ENCODE results near the gene SLC36A3.
"Not testable (repeated sequence)": the region's sequence is repeated elsewhere in the genome, so short reads cannot be mapped to it uniquely, and the experiment has no call there.

DNA sequence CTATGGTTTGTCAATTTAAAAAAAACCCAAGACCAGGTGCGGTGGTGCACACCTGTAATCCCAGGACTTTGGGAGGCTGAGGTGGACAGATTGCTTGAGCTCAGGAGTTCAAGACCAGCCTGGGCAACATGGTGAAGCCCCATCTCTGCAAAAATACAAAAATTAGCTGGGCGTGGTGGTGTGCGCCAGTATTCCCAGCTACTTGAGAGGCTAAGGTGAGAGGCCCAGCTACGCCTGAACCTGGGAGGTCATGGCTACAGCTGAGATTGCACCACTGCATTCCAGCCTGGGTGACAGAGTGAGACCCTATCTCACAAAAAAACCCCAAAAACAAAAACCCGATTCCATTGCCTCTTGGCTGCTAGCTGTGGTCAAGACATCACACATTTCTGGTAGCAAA is 48.6 kb downstream of the SLC36A3 start:
- TF ChIP-seq, protein P1, sequence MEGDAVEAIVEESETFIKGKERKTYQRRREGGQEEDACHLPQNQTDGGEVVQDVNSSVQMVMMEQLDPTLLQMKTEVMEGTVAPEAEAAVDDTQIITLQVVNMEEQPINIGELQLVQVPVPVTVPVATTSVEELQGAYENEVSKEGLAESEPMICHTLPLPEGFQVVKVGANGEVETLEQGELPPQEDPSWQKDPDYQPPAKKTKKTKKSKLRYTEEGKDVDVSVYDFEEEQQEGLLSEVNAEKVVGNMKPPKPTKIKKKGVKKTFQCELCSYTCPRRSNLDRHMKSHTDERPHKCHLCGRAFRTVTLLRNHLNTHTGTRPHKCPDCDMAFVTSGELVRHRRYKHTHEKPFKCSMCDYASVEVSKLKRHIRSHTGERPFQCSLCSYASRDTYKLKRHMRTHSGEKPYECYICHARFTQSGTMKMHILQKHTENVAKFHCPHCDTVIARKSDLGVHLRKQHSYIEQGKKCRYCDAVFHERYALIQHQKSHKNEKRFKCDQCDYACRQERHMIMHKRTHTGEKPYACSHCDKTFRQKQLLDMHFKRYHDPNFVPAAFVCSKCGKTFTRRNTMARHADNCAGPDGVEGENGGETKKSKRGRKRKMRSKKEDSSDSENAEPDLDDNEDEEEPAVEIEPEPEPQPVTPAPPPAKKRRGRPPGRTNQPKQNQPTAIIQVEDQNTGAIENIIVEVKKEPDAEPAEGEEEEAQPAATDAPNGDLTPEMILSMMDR (IDR thresholded peaks at IDR 0.05; ENCODE audit: low read length), result not testable (repeated sequence)
- TF ChIP-seq EZH2 (optimal IDR thresholded peaks at IDR 0.05; ENCODE audit: low read depth, low read length), result not testable (repeated sequence)
